Tibial artery (tissue), 4 donors: Measurements from ENCODE around the gene RNF112.

Experiments used
- DNase-seq, 2 donors: peaks; one replicate each; pipeline ENCODE4 v3.0.0-alpha.2; 2019
- H3K27ac ChIP-seq, 2 donors: fragments of 200-600 bp; sonication (generic) in 1 of 2; 1 replicate in 1 of 2; 2 replicates in 1 of 2; pipeline ENCODE4 v1.5.1; 2018 to 2019; ENCODE audit warnings: mild to moderate bottlenecking in 1 of 2
- H3K27me3 ChIP-seq, 2 donors: fragments of 200-600 bp; sonication (generic) in 1 of 2; one replicate each; pipeline versions ENCODE4 v1.5.1 to v1.6.0; 2016 to 2019
- H3K36me3 ChIP-seq, 3 donors: fragments of 200-600 bp; sonication (generic) in 2 of 3; one replicate each; pipeline ENCODE4 v1.5.1; 2016 to 2019; ENCODE audit warnings: mild to moderate bottlenecking in 2 of 3
- H3K4me1 ChIP-seq, 4 donors: fragments of 200-600 bp; sonication (generic) in 2 of 4; 1 replicate in 3 of 4; 2 replicates in 1 of 4; pipeline ENCODE4 v1.5.1; 2016 to 2019
- H3K4me3 ChIP-seq, 2 donors: fragments of 200-600 bp; sonication (generic) in 1 of 2; 1 replicate in 1 of 2; 2 replicates in 1 of 2; pipeline ENCODE4 v1.5.1; 2018 to 2019; ENCODE audit warnings: mild to moderate bottlenecking in 2 of 2
- H3K9me3 ChIP-seq, 3 donors: fragments of 200-600 bp; sonication (generic) in 1 of 3; one replicate each; pipeline ENCODE4 v1.5.1; 2016 to 2019
- CTCF ChIP-seq, 2 experiments: fragments of 200-600 bp in 1 of 2; fragments of 450-650 bp in 1 of 2; IDR thresholded peaks; one replicate each; pipeline ENCODE4 v1.5.1; 2017 to 2019; ENCODE audit warnings: antibody characterized with exemption in 2 of 2, mild to moderate bottlenecking in 1 of 2, moderate library complexity in 1 of 2
- intact Hi-C: fragments of 100-400 bp; cut with DNase I; formaldehyde crosslinking; loops from one replicate; pipeline ENCODE4 v1.15.0; 2023; ENCODE audit warnings: low total_unique reads

The RNF112 gene

DNA sequence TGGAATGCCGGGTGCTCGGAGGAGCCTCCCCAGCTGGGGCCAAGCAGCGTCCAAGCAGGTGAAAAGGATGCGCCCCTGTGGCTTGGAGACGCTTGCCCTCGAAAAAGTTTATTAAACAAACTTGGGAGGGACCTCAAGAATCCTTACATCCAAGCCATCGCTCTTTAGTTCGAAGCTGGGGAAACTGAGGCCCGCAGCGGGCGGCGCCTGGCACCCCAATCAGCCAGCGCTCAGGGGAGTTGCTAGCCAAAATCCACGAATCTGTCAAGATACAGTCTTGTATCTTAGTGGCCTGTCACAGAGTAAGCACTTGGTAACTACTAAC is 48.0 kb upstream of the RNF112 start:
- Histone ChIP-seq H3K36me3 (peaks cover 0 to 13% (median 0%) of the 10 kb centered on the region in 3 donors), H3K4me3 (peak overlapping the region; percentile 64 to 92), H3K4me1 (peaks cover 0 to 24% (median 17%) of the 10 kb centered on the region in 4 donors), H3K27me3 (no peaks in the 10 kb centered on the region), H3K27ac (peak overlapping the region; percentile 85 to 95), H3K9me3 (no peaks in the 10 kb centered on the region)
- DNase-seq: no peak
- no peak for TF ChIP-seq CTCF (IDR thresholded peaks at IDR 0.05)
- intact Hi-C loops: loop anchor here (5.0 to 10.0 kb wide), 2 partner anchors 52 to 399 kb away; partner anchors contain the start of gene RNF112

- intact Hi-C loops: loop anchor here (2.0 to 10.0 kb wide), 3 partner anchors 51 to 399 kb away; partner anchors contain the start of gene RNF112
- peak overlapping the region; percentile 85 to 95 for H3K27ac ChIP-seq
- H3K4me1 ChIP-seq: peaks cover 0 to 28% (median 18%) of the 10 kb centered on the region in 4 donors
- no peak overlapping the region for H3K4me3 ChIP-seq
- peaks cover 0 to 9% (median 0%) of the 10 kb centered on the region in 3 donors for H3K36me3 ChIP-seq
- peak; percentile 18 to 64 for DNase-seq
- H3K9me3 ChIP-seq: no peaks in the 10 kb centered on the region
- no peak for TF ChIP-seq CTCF (IDR thresholded peaks at IDR 0.05)
- no peaks in the 10 kb centered on the region for H3K27me3 ChIP-seq
Observed at GRCh38 chr17:19363460-19364035, 47.5 kb upstream of the RNF112 start.

GRCh38 chr17:19364699-19365498 is 46.1 kb upstream of the RNF112 start:
- intact Hi-C loops: loop anchor here (2.0 to 10.0 kb wide), 3 partner anchors 50 to 397 kb away; partner anchors contain the start of gene RNF112
- peak in 1 of 2 donors; percentile 18 for DNase-seq
- Histone ChIP-seq H3K4me3 (no peak overlapping the region), H3K9me3 (no peaks in the 10 kb centered on the region), H3K4me1 (peaks cover 0 to 40% (median 20%) of the 10 kb centered on the region in 4 donors), H3K36me3 (no peaks in the 10 kb centered on the region), H3K27me3 (no peaks in the 10 kb centered on the region), H3K27ac (no peak overlapping the region)
- TF ChIP-seq CTCF (IDR thresholded peaks at IDR 0.05): no peak

- intact Hi-C loops: loop anchor here (2.0 to 10.0 kb wide), 2 partner anchors 49 to 81 kb away; partner anchors contain the start of gene RNF112
- no peaks in the 10 kb centered on the region for H3K27me3 ChIP-seq
- H3K4me1 ChIP-seq: peaks cover 0 to 44% (median 20%) of the 10 kb centered on the region in 4 donors
- H3K27ac ChIP-seq: no peak overlapping the region
- H3K9me3 ChIP-seq: no peaks in the 10 kb centered on the region
- H3K4me3 ChIP-seq: no peak overlapping the region
- TF ChIP-seq CTCF (IDR thresholded peaks at IDR 0.05): no peak
- DNase-seq: no peak
- H3K36me3 ChIP-seq: no peaks in the 10 kb centered on the region
Observed at GRCh38 chr17:19365499-19365817, 45.6 kb upstream of the RNF112 start.

GRCh38 chr17:19365833-19366636 is 45.0 kb upstream of the RNF112 start:
- Histone ChIP-seq H3K27me3 (no peaks in the 10 kb centered on the region), H3K27ac (no peak overlapping the region), H3K4me3 (no peak overlapping the region), H3K4me1 (peaks cover 0 to 44% (median 23%) of the 10 kb centered on the region in 4 donors), H3K36me3 (no peaks in the 10 kb centered on the region), H3K9me3 (no peaks in the 10 kb centered on the region)
- TF ChIP-seq CTCF (IDR thresholded peaks at IDR 0.05): no peak
- DNase-seq: peak in 1 of 2 donors; percentile 14
- intact Hi-C loops: loop anchor here (2.0 to 10.0 kb wide), 2 partner anchors 49 to 81 kb away; partner anchors contain the start of gene RNF112
